ENCODE results near the gene TICAM1.
"Not testable (repeated sequence)": the region's sequence is repeated elsewhere in the genome, so short reads cannot be mapped to it uniquely, and the experiment has no call there.

The TICAM1 gene

GRCh38 chr19:4830768-4831265, 695 bp downstream of the TICAM1 start:
- Histone ChIP-seq H3K27ac (no peak overlapping the region; the same call in 1 of the 2 replicates), H3K36me3 (peaks cover 3% of the 10 kb centered on the region; the same call in 1 of the 2 replicates), H3K4me3 (ENCODE audit: low read depth, low read length) (peak overlapping the region; percentile 49), H3K9me3 (ENCODE audit: severe bottlenecking) (no peaks in the 10 kb centered on the region), H3K27me3 (ENCODE audit: insufficient read depth, low read depth, severe bottlenecking) (no peaks in the 10 kb centered on the region)
- TF ChIP-seq CTCF (IDR thresholded peaks at IDR 0.05; ENCODE audit: low read depth, low read length) = no peak
- no peak for DNase-seq

DNA sequence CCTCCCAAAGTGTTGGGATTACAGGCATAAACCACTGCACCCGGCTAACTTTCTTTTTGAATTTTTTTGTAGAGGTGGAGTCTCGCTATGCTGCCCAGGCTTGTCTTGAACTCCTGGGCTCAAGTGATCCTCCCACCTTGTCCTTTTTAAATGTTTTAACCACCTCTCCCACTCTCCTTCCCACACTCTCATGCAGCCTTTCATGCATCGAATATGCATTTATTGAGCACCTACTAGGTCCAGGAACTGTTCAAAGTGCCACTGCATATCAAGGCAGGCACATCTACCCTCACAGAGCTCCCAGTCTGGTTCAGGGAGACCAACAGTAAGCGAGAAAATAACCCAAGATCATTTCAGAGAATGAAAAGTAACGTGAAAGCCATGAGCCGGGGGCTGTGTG, 1.2 kb downstream of the TICAM1 start:
- no peak for TF ChIP-seq CTCF (IDR thresholded peaks at IDR 0.05; ENCODE audit: low read depth, low read length)
- no peaks in the 10 kb centered on the region for H3K27me3 ChIP-seq (ENCODE audit: insufficient read depth, low read depth, severe bottlenecking)
- peaks cover 3% of the 10 kb centered on the region; the same call in 1 of the 2 replicates for H3K36me3 ChIP-seq
- no peak for DNase-seq
- H3K4me3 ChIP-seq (ENCODE audit: low read depth, low read length) = no peak overlapping the region
- H3K27ac ChIP-seq = no peak overlapping the region
- H3K9me3 ChIP-seq (ENCODE audit: severe bottlenecking) = no peaks in the 10 kb centered on the region

DNA sequence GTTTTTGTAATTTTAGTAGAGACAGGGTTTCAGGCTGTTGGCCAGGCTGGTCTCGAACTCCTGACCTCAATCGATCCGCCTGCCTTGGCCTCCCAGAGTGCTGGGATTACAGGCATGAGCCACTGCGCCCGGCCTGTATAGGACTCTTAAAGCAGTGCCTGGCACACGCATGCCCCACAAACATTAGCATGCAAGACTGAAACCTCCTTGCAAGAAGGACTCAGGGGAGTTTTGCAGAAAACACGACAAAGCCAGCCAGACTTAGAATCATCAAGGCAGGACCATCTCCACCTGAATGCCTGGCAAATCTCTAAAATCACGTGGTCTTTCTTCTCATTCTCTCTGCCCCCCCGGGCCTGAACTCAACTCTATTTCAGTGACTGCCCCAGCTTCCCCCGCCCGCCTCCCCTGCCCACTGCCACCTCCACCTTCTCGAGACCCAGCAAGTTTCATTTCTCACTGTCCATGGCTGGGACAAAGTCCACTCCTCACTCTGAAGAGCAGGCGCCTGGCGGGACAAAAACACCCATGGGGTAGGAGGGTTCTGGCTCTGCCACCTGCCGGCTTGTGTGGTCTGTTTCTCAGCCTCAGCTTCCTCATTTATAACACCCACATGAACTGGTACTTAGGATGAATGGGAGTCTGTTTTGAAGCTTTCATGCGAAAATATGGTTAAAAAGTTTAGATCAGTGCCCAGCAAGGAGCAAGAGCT, 2.4 kb downstream of the TICAM1 start:
- DNase-seq = no peak

GRCh38 chr19:4823577-4823976, 7.9 kb downstream of the TICAM1 start:
- no peak for DNase-seq
- TF ChIP-seq CTCF (IDR thresholded peaks at IDR 0.05; ENCODE audit: low read depth, low read length) = no peak
- Histone ChIP-seq H3K27me3 (ENCODE audit: insufficient read depth, low read depth, severe bottlenecking) (no peaks in the 10 kb centered on the region), H3K9me3 (ENCODE audit: severe bottlenecking) (no peaks in the 10 kb centered on the region), H3K27ac (no peak overlapping the region), H3K36me3 (peaks cover 3% of the 10 kb centered on the region; the same call in 1 of the 2 replicates), H3K4me3 (ENCODE audit: low read depth, low read length) (no peak overlapping the region)

More for the DNA sequence above, 2.4 kb downstream of the TICAM1 start:
- TF ChIP-seq CTCF (IDR thresholded peaks at IDR 0.05; ENCODE audit: low read depth, low read length) = no peak
- Histone ChIP-seq H3K27ac (peak overlapping the region; percentile 1; the same call in 1 of the 2 replicates), H3K4me3 (ENCODE audit: low read depth, low read length) (no peak overlapping the region), H3K9me3 (ENCODE audit: severe bottlenecking) (no peaks in the 10 kb centered on the region), H3K27me3 (ENCODE audit: insufficient read depth, low read depth, severe bottlenecking) (no peaks in the 10 kb centered on the region), H3K36me3 (peaks cover 3% of the 10 kb centered on the region; the same call in 1 of the 2 replicates)

DNA sequence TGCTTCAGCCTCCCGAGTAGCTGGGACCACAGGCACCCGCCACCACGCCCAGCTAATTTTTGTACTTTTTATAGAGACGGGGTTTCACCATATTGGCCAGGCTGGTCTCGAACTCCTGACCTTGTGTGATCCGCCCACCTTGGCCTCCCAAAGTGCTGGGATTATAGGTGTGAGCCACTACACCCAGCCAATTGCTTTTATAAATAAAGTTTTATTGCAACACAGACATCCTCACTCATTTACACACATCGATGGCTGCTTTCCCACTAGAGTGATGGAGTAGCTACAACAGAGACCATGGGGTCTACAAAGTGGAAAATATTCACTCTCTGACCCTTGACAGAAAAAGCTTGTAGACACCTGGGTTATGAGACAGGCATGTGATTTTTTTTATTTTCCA, 9.2 kb downstream of the TICAM1 start:
- not testable (repeated sequence) for H3K9me3 ChIP-seq (ENCODE audit: severe bottlenecking); H3K27me3 ChIP-seq (ENCODE audit: insufficient read depth, low read depth, severe bottlenecking); H3K27ac ChIP-seq; DNase-seq; H3K4me3 ChIP-seq (ENCODE audit: low read depth, low read length)
- H3K36me3 ChIP-seq = peaks cover 12% of the 10 kb centered on the region

DNA sequence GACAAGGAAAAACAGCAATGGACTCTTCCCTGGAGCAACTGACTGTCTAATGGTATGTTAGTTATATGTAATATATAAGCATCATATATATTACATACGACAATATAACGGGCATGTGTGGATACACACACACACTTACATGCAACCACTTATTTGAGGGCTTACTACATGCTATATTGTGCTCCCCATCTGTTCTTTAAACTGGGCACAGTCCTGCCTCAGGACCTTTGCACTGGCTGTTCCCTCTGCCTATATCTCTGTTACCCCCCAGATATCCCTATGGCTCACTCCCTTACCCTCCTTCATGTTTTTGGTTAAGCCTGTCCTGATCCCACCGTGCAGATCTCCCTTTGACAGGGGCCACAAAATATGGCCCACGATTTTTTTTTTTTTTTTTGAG, 10.2 kb downstream of the TICAM1 start:
- Histone ChIP-seq H3K4me3 (ENCODE audit: low read depth, low read length) (no peak overlapping the region), H3K36me3 (peaks cover 23% of the 10 kb centered on the region), H3K27me3 (ENCODE audit: insufficient read depth, low read depth, severe bottlenecking) (no peaks in the 10 kb centered on the region), H3K27ac (no peak overlapping the region), H3K9me3 (ENCODE audit: severe bottlenecking) (peaks cover 1% of the 10 kb centered on the region)
- TF ChIP-seq CTCF (IDR thresholded peaks at IDR 0.05; ENCODE audit: low read depth, low read length) = no peak
- no peak for DNase-seq

Measured in WERI-Rb-1 (cell line).